ENCODE results near the gene DGCR6L. TPM values are rescaled to one million over a fixed set of nuclear protein-coding genes. Genes with fewer than 3 reads are reported as not detected.
"Not testable (repeated sequence)": the region's sequence is repeated elsewhere in the genome, so short reads cannot be mapped to it uniquely, and the experiment has no call there.

DGCR6L gene
- total RNA-seq, 2 experiments from 2014 or later, result 22.5 to 37.8 TPM

GRCh38 chr22:20317402-20318042 lies 2.3 kb downstream of the DGCR6L start:
- H2AFZ ChIP-seq (ENCODE audit: low read length); H3K27ac ChIP-seq (ENCODE audit: low read depth, low read length, poor library complexity, severe bottlenecking); intact Hi-C loops (cut with micrococcal nuclease; ENCODE audit: unreplicated experiment); CTCF ChIA-PET (ENCODE audit: unreplicated experiment); H3K9me2 ChIP-seq (ENCODE audit: insufficient read depth, low read length); H3K79me2 ChIP-seq (ENCODE audit: insufficient read depth, low read depth, low read length); H3K36me3 ChIP-seq (ENCODE audit: insufficient read depth, low read length); POLR2A ChIA-PET; H3K4me3 ChIP-seq (ENCODE audit: low read depth, low read length, poor library complexity, severe bottlenecking); H4K20me1 ChIP-seq (ENCODE audit: insufficient read depth, low read length); H3K9me3 ChIP-seq (ENCODE audit: low read length): not testable (repeated sequence)
- TSS peak; percentile 57 for BruUV-seq (replicated peaks)
- peaks cover 21% of the 10 kb centered on the region for H3K4me1 ChIP-seq (ENCODE audit: insufficient read depth, low read length, poor library complexity, severe bottlenecking)
- peak; percentile 82 for TF ChIP-seq CTCF (conservative IDR thresholded peaks at IDR 0.05; ENCODE audit: low read length)
- H3K4me2 ChIP-seq (ENCODE audit: low read length), result peak overlapping the region; percentile 79; the same call in 1 of the 2 replicates
- DNase-seq (ENCODE audit: low spot score), result peak; percentile 23

- Histone ChIP-seq H3K9me3 (ENCODE audit: low read length) (no peaks in the 10 kb centered on the region), H3K36me3 (ENCODE audit: insufficient read depth, low read length) (no peaks in the 10 kb centered on the region), H4K20me1 (ENCODE audit: insufficient read depth, low read length) (0 out of 2 replicates have a peak, but pooled peaks cover 6% of the 10 kb centered on the region), H3K4me1 (ENCODE audit: insufficient read depth, low read length, poor library complexity, severe bottlenecking) (peaks cover 21% of the 10 kb centered on the region), H3K79me2 (ENCODE audit: insufficient read depth, low read depth, low read length) (no peaks in the 10 kb centered on the region), H3K4me2 (ENCODE audit: low read length) (0 out of 2 replicates have a peak overlapping the region, but pooled peaks have one; percentile 25), H3K4me3 (ENCODE audit: low read depth, low read length, poor library complexity, severe bottlenecking) (no peak overlapping the region), H2AFZ (ENCODE audit: low read length) (no peak overlapping the region), H3K9me2 (ENCODE audit: insufficient read depth, low read length) (no peaks in the 10 kb centered on the region), H3K27ac (ENCODE audit: low read depth, low read length, poor library complexity, severe bottlenecking) (no peak overlapping the region)
- no peak for DNase-seq (ENCODE audit: low spot score)
- BruUV-seq (replicated peaks), result no TSS peak
- POLR2A ChIA-PET, result no interaction called here
- CTCF ChIA-PET (ENCODE audit: unreplicated experiment), result no interaction called here
- no peak for TF ChIP-seq CTCF (conservative IDR thresholded peaks at IDR 0.05; ENCODE audit: low read length)
- no peak for TF ChIP-seq EZH2phosphoT487 (IDR thresholded peaks at IDR 0.05; ENCODE audit: borderline replicate concordance, low read depth, low read length)
- intact Hi-C loops (cut with micrococcal nuclease; ENCODE audit: unreplicated experiment), result no loop called here
Observed at GRCh38 chr22:20316844-20317401, 2.9 kb downstream of the DGCR6L start.

GRCh38 chr22:20316217-20316843 lies 3.5 kb downstream of the DGCR6L start:
- Histone ChIP-seq H3K27ac (ENCODE audit: low read depth, low read length, poor library complexity, severe bottlenecking) (no peak overlapping the region), H3K9me2 (ENCODE audit: insufficient read depth, low read length) (no peaks in the 10 kb centered on the region), H3K4me1 (ENCODE audit: insufficient read depth, low read length, poor library complexity, severe bottlenecking) (peaks cover 21% of the 10 kb centered on the region), H3K9me3 (ENCODE audit: low read length) (no peaks in the 10 kb centered on the region), H2AFZ (ENCODE audit: low read length) (no peak overlapping the region), H3K4me2 (ENCODE audit: low read length) (no peak overlapping the region), H4K20me1 (ENCODE audit: insufficient read depth, low read length) (0 out of 2 replicates have a peak, but pooled peaks cover 6% of the 10 kb centered on the region), H3K36me3 (ENCODE audit: insufficient read depth, low read length) (no peaks in the 10 kb centered on the region), H3K79me2 (ENCODE audit: insufficient read depth, low read depth, low read length) (no peaks in the 10 kb centered on the region), H3K4me3 (ENCODE audit: low read depth, low read length, poor library complexity, severe bottlenecking) (no peak overlapping the region)
- ChIA-PET CTCF (ENCODE audit: unreplicated experiment) (no interaction called here), POLR2A (no interaction called here)
- TF ChIP-seq CTCF (conservative IDR thresholded peaks at IDR 0.05; ENCODE audit: low read length), result no peak
- TF ChIP-seq EZH2phosphoT487 (IDR thresholded peaks at IDR 0.05; ENCODE audit: borderline replicate concordance, low read depth, low read length), result no peak
- BruUV-seq (replicated peaks), result no TSS peak
- DNase-seq (ENCODE audit: low spot score), result no peak
- intact Hi-C loops (cut with micrococcal nuclease; ENCODE audit: unreplicated experiment), result no loop called here

Data from OCI-LY7 (cell line).